Fibroblast of skin of left quadriceps (primary cell): ENCODE data around the gene CIROP.

Source experiments
- DNase-seq, 2 experiments: peaks; one replicate each; pipeline ENCODE4 v3.0.0-alpha.2; 2013; ENCODE audit warnings: low read depth in 2 of 2

The CIROP gene

GRCh38 chr14:23051141-23052057, 53.4 kb downstream of the CIROP start:
- no peak for DNase-seq
